ENCODE results near the gene DDX41.
"Not testable (repeated sequence)": the region's sequence is repeated elsewhere in the genome, so short reads cannot be mapped to it uniquely, and the experiment has no call there.

GRCh38 chr5:177534433-177534832 lies 17.7 kb upstream of the DDX41 start:
- TF ChIP-seq CTCF, EP300, POLR2A, POLR2AphosphoS5 (IDR thresholded peaks at IDR 0.05): not testable (repeated sequence)

All from sigmoid colon (tissue), 4 donors.